GM10847 (cell line): Measurements from ENCODE around the gene RAI14.

Source experiments
- POLR2A ChIP-seq: IDR thresholded peaks from 2 replicates; pipeline ENCODE4 v1.6.1; 2011; ENCODE audit not compliant: insufficient read length; ENCODE audit errors: extremely low read depth

The RAI14 gene

DNA sequence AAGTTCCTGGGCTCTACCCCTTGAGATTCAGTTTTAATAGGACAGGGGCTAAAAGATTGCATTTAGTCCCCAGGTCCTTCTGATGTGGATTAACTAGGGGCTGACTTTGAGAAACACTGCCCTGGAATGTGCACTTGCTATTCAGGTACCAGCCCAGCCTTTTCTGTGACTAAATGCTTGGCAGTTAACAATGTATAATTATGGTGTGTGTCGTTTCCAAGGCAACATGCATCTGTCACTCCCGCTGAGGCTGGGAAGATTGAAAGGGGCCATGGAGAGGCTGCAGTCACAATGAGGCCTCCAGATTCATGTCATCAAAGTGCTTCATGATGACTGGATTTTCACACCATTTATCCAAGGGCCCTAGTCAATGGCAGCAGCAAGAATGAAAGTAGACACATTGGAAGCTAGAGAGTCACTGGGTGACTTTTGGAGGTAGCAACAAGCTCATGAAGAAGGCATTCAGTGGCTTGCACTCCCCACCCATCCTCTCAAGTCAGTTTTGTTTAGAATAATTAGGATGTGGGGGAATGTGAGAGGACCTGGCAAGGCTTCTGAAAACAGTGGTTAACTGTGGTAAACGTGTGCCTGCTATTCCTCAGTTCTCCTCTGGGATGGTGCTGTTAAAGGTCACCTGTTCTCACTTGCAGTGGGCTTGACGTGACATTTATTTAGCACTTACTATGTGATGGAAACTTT lies 28.3 kb downstream of the RAI14 start:
- no peak for TF ChIP-seq POLR2A

DNA sequence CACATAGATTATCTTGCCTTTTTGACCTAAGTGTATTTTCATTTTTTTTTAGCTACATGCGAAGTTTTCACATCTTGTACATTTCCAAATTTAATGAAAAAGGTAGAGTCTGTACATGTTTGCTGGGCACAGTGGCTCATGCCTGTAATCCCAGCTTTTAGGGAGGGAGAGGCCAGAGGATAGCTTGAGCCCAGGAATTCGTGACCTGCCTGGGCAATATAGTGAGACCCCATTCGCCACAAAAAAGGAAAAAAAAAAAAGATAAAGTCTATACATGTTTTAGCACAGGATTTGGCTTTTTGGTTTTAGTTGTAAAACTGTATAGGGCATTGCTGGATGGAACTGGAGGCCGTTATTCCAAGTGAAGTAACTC lies 28.8 kb downstream of the RAI14 start:
- TF ChIP-seq POLR2A, result no peak

GRCh38 chr5:34685485-34686165 lies 29.5 kb downstream of the RAI14 start:
- no peak for TF ChIP-seq POLR2A

- no peak for TF ChIP-seq POLR2A
Measured at GRCh38 chr5:34686762-34687268, 30.7 kb downstream of the RAI14 start.

DNA sequence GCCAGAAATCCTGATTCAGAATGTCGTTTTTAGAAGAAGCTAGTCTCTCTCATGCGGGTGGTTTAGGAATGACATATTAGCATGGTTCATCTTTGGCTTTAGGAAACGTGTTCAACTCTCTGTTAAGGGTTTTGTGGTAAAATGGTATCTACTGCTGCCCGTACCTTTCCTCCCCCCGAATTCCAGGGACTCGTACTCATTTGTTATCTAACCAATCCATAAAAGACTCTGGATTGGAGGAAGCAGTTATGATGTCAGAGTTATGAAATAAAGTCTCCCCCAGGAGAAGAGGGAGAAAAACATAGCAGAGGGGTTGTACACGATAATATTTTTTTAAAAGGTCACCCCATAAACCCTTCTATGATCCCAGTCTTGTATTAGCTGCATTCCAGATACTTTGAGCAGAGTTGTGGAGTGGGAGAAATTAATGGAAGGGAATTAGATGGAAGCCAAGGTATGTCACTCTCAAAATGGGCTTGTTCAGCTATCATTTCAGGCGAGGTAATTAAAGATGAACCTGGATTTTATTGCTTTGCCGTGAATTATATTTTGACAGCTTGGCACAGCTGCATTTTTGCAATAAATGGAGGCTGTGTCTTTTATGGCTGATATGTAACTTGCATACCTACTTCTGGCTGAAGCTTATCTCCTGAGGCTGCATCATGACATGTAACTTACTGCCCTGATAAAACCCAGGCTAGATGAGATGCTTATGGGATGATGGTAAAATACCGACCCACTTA lies 31.3 kb downstream of the RAI14 start:
- TF ChIP-seq POLR2A, result no peak

- no peak for TF ChIP-seq POLR2A
Measured at GRCh38 chr5:34688015-34688810, 32.1 kb downstream of the RAI14 start.

- TF ChIP-seq POLR2A, result no peak
Measured at GRCh38 chr5:34690301-34690700, 34.2 kb downstream of the RAI14 start.

DNA sequence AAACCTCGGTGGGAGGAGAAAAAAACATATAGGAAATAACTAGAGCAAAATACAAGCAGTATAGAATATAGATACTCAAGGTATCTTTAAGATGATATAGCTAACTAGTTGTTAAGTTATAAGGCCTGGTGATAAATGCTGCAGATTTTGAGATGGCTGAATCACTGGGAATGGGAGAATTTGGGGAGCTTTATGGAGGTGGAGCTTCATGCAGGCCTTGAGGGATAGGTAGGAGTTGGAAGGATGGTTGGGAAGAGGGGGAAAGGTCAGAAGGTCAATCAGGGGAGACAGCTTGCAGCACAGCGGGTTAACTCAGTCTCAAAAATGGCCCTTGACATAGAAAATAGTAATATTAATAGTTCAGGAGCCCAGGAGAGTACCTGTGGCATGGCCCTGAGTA lies 34.8 kb downstream of the RAI14 start:
- no peak for TF ChIP-seq POLR2A

DNA sequence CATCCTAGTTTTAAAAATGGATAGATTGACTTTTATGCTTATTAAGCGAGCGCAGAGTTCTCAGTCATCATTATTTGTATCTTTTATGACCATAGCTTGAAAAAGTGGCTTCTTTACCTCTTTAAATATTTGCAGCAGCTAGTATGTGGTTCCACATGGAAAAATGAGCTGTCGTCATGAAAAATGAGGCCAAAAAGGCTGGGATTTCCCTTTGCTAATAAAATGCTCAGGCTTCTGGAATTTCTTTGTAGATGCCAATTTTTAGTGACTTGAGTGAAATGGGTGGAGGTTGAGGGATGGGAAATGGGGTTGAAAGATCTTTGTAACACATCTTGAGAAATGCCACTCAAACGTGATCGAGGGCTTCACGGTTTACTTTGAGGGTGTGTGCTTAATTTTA lies 35.2 kb downstream of the RAI14 start:
- TF ChIP-seq POLR2A, result no peak

DNA sequence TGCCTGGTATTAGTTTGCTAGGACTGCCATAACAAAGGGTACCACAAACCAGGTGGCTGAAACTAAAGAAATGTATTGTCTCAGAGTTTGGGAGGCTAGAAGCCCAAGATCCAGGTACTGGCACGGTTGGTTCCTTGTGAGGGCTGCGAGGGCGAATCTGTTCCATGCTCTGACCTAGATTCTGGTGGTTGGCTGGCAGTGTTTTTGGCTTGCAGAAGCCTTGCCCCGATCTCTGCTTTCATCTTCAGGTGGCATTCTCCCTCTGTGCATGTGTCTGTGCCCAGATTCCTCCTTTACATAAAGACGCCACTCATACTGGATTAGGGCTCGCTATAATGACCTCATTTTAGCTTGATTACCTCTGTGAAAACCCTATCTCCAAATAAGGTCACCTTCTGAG lies 36.7 kb downstream of the RAI14 start:
- no peak for TF ChIP-seq POLR2A

DNA sequence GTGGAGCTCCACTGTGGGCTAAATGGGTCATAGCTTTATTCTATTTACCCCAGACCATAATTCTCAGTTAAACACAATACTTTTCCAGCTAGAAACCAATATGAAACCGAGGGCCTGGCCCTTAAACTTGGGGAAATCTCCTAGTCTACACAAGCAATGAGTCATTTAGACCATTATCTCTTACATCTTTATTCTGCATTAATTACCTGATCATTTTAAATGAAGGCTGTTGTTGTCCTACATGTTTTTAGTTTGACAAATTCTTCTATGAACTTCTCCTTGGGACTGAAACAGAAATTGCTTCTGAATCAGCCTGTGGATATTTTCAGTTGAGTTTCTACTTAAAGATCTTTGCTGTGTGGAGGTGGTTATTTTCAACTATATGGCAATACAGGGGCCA lies 37.9 kb downstream of the RAI14 start:
- TF ChIP-seq POLR2A, result no peak

DNA sequence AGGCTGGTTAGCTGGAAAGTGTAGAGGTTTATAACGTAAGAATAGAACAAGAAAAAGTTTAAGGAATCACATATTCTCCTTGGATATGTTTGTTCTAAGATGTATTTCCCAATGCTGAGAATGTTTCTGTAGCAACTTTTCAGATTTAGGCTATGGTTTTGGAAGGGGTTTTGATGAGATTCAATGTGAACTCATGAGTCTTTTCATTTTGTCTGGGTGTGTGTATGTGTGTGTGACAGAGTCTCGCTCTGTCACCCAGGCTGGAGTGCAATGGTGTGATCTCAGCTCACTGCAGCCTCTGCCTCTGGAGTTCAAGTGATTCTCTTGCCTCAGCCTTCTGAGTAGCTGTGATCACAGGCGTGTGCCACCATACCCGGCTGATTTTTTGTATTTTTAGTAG lies 38.6 kb downstream of the RAI14 start:
- no peak for TF ChIP-seq POLR2A

- no peak for TF ChIP-seq POLR2A
Measured at GRCh38 chr5:34695275-34696027, 39.3 kb downstream of the RAI14 start.

- no peak for TF ChIP-seq POLR2A
Measured at GRCh38 chr5:34697308-34698108, 41.4 kb downstream of the RAI14 start.
